SHP77 treated with DMSO at 0.1 percent for 48 hours (cell line): ENCODE measurements around the gene KCNJ9.

ENCODE experiments used
- DNase-seq: peaks from one replicate; lab custom pipeline; 2025; lab: John Stamatoyannopoulos, UW

KCNJ9 gene

DNA sequence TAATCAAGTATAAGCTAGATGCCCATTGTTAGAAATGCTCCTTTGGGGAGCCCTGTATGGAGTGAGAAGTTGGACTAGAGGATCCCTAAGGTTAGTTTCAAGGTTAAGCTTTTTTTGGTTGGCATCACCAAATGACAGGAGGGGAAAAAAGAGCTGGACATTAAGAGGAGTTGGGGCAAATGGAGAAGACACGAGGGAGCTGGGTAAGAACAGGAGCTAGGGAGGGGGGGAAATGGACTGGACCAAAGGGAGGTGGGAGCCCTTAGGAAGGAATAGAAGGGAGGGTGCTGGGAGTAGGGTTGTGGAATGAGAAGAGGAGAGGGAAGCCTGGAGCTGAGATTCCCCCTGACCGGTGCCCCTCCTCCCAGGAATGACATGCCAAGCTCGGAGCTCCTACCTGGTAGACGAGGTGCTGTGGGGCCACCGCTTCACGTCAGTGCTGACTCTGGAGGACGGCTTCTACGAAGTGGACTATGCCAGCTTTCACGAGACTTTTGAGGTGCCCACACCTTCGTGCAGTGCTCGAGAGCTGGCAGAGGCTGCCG is 5.9 kb downstream of the KCNJ9 start:
- no peak for DNase-seq

DNA sequence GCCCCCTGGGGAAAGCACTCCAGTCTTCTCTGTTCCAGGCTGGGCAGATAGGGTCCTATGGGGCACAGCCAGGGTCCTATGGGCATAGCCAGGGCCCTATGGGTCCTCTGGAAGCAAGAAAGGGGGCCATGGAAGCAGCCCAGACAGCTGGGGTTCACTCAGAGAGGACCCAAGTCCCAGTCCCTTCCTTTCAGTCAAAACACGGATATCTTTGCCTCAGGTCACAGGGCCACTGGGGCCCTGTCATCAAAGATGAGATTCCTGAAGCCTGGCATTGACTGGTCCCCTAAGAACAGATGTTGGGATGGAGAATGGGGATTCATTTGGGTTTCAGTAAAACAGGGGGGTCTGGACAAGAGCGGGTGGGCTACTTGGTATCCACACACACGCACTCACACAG is 8.5 kb downstream of the KCNJ9 start:
- no peak for DNase-seq

DNA sequence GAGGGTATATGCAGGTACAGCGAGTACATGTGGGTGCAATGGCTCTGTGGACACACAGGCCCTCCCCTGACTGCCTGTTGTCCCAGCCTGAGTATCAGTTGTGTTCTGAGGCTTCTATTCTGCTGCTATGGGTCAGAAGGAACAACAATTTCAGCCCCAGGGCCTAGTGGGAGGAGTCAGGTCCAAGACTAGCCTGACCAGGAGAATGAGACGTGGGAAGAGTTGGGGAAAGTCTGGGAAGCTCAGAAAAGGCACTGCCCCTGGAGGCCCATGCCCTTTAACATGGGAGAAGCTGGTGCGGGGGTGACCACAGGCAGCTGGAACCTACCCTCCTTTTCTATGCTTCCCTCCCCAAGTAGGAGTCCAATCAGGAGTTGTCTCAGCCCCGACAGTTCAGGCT is 9.4 kb downstream of the KCNJ9 start:
- no peak for DNase-seq

DNA sequence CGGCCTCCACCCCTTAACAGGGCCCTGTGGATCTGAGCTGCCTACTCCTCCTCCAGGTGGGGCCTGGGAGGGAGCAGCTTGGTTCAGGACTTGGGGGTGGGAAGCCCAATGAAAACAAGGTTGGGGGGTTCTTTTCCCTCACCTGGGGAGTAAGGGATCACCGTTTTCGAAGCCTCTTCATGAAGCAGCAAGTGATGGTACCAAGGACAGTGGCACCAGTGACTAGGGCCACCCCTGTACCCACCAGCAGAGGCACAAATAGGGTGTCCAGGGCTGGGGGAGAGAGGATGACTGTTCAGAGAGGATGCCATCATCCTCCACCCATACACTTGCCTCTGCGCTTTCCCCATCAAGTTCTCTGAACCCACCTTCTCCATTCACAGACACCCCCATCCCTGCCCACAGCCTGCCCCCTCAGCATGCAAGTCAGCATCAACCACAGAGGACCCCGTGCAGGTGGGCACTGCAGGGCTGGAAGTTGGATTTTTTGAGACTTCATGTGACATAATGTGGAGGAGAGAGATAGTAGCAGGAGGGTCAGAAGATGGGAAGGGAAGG is 10.4 kb downstream of the KCNJ9 start:
- no peak for DNase-seq

DNA sequence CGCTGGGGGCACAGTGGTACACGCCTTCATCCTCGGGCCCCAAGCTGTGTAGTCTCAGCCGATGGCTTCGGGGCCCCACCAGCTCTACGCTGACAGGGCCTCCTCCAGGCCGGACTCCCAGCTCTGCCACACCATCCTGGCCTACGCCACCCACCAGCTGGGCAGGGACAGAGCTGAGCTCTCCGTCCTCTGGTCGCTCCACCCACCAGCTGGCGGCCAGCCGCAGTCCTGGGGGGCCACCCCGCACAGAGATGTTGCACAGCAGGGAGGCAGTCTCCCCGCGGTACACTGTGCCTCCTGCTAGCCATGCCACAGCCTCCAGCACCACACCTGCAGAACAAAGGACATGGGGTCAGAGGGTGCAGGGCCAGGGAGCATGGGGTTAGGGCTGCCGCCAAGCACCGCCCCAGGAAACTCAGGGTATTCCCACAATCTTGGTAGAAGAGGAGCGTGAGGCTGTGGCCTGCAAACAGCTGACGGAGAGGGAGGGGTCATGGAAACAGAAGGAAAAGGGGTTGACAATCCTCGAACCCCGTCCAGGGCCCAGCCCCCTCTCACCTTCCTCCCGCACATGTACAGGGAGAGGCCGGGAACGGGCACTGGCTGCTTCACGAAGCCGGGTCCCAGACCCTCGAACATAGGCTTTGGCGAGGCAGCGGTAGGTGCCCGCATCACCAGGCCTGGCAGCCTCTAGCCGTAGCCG is 11.2 kb downstream of the KCNJ9 start:
- no peak for DNase-seq

DNA sequence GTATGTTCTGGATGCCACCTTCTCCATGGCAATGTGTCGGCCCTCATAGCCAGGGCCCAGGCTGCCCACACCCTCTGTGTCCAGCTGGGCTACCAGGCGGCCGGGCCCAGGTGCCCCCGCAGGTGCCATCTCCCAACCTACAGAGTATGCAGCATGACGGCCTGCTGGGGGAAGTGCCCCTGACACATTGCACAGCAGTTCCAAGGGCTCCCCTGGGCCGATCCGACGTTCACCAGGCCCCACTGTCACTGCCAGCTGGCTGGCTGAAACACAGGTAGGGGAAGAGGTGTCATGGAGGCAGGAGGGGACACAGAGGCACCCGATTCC is 11.7 kb downstream of the KCNJ9 start:
- DNase-seq = no peak

DNA sequence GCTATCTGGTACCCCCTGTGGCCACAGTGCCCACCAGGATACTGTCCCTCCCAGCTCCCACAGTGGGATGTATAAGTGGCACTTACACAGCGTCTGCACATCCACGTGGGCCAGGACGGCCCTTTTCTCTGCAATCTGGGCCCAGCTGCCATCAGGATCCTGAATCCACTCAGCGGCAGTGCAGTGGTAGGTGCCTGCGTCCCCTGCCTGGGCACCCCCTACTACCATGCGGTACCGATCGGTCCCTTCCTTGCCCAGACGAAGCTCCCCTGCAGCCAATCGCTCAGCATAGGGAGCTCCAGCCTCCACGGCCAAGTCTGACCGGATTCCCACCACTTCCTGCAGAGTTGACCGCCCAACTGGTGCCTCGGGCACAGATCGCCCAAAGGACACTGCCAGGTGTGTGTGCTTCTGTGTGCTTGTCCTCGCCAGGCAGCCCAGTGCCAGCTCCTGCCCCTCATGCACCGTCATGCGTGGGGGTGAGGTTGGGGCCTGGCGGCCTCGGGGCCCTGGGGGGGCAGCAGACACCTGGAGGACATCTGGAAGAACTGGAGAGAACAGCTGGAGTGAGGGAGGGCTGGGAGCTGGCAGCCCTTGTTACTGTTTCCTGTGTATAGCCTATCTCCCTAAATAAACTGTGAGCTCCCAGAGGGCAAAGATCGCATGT is 12.4 kb downstream of the KCNJ9 start:
- no peak for DNase-seq

DNA sequence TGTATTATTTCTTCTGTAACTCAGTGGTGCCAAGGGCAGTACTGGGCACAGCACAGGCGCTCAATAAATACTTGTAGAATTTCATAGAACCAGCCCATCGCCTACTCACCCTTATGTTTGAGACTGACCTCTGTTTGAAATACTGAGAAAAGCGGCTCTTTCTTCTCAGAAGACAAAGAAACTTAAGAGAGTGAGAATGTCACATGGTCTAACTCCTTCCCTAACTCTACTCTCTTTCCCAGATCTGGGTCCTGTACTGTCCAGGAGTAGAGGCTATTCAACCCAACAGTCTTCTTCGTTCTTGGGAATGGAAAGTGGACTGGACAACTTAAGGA is 12.9 kb downstream of the KCNJ9 start:
- DNase-seq = no peak

DNA sequence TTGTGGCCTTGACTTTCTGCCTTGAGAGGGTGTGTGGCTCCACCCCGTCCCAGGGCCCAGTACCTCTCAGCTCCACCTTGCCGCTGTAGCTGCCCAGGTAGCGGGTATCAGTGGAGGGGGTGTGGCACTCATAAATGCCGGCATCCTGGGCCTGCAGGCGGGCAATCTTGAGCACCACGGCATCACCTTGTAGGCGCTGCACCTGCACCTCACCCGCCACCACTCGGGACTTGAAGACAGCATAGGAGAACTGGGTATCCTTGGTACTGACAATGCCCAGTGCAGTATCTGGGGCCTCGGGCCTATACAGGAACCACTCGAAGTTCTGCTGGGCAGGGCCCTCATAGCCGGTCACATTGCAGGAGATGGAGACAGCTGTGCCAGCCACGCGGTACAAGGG is 13.5 kb downstream of the KCNJ9 start:
- DNase-seq = no peak

DNA sequence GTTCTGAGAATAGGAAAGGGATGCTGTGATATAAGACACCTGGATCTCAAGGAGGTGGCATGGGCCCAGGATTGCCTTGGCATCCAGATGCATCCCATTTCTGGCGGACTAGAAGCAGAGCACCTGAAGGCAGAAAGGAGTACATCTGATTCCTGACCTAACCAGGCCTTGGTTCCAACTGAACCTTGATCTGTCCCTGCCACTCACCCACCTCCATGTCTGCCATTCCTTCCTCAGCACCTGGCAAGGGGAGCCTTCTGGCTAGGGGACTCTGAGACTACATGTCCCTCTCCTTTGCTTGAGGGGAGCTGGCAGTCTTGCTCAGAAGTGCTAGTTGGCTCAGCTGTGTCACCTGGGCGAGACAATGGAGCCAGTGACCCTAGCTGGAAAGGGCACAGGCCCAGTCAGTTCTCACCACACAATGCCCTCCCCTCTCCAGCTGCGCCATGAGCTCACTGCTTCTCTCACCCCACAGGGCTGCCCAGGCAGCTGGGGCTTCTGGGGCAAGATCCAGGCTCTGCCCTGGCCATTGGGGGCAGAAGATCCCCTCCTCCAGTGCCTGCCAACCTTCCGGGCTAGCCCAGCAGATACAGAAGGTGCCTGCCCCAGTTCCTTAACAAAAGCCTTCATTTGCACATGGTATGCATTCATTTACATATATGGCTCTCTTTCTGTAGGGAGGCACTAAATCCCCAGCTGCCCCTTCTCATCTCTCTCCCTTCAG is 14.2 kb downstream of the KCNJ9 start:
- DNase-seq = no peak

DNA sequence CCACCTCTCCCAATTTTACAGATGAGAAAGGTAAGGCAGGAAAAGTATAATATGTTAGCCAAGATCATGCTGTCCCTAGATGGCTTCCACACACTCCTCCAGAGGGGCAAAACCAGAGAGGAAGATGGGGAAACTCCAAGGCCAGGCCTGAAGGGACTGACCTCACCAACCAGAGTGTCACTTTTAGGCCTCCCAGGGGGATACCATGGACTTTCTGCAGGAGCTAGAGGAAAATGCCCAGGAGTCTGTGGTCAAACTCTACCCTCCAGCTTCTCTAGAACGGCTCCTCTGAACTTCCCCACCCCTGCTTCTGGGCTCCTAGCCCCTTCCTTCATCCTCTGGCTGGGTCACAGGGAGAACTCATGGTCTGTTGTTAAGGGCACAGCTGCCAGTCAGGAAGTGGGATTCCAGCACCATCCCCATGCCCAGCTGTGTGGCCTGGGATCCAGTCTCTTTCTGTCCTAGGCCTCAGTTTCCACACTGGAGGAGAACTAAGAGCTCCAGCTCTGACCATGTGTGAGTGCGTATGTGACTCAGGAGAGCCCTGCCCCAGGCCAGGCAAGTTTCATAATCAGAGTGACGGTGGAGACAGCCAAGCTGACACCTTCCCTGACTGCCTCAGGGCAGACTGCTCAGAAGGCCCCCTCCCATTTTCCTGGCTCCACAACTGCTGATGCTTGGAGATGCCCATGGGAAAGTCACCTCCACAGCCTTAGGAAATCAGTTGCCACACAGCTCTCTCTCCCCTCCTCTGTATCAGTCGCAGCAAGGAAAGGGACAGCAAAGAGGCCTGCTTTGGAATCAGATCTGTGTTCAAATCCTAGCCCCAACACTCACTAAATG is 15.2 kb downstream of the KCNJ9 start:
- DNase-seq = no peak

DNA sequence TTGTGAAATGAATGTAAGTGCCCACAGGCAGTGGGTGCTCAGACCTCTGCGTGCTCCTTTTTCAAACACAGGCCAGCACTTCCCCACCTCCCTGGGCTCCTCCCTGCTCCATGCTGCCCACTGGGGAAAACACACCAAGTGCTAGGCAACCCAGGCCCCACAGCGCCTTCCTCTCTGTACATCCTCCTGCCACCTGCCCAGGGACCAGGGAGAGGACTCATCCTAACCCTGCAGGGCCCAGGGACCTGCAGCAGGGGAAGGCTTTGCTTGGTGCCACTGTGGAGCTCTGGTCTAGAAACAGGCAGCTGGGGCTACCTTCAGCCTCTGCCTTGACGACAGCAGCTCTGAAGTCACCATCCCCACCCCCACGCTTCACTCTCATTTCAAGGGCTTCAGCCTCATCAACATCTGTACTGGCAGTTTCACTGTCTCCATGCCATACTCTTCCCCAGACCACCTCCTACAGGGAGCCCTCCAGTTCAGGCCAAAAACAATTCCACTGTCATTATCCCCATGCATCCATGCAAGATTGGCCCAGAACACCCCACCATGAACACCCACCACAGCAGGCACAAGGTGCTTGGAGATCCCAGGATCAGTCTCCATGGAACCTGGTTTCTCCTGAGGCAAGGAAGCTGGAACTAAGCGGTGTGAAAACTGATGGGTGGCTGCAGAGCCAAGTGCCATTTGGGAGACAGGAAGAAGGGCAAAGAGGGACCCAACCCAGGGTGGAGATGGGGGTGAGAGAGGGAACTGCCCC is 16.0 kb downstream of the KCNJ9 start:
- no peak for DNase-seq

DNA sequence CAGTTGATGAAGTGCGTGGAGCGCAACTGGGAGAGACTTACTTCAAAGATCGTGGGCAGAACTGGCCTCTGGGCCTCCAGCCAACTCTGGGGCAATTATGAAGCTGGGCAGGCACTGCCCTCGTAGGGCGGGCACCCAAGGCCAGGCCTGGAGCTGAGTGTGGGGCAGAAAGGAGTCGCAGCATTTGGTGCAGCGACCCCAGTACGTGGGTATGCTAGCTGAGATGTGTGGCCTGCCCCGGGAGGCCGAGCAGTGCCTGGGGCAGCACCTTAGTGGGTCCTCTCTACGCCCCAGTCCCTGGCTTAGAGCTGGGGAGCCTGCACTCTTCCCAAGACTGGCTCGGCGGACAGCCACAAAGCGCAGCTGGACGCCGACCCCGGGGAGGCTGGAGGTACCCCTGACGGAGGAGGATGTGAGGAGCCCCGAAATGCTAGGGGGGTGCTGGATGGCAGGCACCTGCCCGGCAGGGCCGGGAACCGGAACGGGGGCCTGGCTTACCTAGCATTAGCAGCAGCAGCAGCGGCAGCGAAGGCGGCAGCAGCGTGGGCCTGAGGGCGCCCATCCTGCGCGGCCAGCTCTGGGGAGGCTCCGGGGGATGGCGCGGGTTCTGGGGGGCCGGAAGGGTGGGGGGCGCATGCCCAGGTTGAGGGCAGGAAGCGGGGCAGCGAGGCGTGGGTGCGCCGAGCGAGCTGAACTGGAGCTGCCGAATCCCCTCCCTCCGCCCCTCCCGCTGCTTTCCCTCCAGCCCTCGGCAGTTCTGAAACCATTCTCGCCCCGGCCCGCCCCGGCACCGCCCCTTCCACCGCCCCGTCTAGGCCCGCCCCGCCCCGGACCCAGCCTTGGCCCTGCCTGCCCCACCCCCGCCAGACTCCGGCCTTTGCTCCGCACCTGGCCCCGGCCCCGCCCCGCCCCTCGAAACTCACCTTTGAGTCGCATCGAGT is 16.8 kb downstream of the KCNJ9 start, which contains the start of gene IGSF8:
TSS of gene IGSF8 (minus strand) at position 709 of the 941 bp plus-strand sequence. CDS start at position 562, 147 bp downstream.
- DNase-seq = peak; percentile 34

DNA sequence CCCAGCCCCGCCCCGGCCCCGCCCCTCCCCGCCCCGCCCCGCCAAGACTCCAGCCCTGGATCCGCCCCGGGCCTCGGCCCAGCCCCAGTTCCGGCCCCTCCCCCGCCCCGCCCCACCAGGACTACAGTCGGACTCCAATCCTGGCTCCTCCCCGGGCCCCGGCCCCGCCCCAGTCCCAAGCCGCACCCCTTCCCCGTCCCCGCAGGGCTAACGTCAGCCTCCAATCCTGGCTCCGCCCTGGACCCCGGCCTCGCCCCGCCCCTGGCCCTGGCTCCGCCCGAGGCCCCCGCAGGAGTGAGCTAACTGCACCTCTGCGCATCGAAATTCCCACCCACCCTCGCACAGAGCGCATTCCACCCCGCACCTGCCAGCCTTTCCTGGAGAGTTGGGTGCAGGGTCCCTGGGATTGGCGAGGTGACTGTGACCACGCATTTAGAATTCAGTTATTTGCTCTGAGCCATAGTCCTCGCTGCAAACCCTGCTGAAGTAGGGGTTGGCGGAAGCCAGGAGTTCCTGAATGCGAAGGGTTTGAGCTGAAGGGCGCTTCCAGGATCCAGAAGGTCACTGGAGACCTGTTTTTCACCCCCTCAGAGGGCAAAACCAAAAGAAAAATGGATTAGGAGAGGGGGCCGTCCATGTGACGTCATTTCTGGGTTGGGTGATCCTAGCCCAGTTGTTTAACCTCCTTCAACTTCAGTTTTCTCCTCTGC is 17.7 kb downstream of the KCNJ9 start:
- DNase-seq = peak; percentile 51

DNA sequence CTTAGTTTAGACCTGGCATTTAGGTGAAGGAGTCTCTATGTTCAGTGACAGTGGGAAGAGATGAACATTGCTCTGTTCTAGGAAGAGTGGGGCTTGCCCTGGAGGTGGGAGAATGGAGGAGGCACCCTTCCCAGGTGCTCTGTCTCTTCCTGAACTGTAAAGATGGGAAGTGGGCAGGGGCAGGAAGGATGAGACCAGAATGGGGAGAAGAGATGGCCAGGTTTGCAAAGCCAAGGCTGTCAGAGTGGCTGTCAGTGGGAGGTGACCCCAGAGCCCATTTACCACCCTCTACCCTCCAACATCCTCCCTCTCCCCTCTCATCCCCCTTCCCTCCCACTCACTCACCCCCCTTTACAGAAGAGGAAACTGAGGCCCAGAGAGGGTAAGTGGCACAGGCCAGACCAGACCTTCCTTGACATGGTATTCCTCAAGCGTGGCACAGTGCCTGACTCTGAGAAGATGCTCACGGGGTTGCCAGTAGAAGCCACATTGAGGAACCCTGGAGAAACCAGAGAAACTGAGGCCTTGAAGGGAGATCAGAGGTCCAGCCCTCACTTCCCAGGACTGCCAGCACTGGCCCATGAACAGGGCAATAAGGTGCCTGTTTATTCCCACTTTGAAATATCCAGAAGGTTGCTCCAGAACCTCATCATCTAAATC is 18.5 kb downstream of the KCNJ9 start:
- DNase-seq = no peak

DNA sequence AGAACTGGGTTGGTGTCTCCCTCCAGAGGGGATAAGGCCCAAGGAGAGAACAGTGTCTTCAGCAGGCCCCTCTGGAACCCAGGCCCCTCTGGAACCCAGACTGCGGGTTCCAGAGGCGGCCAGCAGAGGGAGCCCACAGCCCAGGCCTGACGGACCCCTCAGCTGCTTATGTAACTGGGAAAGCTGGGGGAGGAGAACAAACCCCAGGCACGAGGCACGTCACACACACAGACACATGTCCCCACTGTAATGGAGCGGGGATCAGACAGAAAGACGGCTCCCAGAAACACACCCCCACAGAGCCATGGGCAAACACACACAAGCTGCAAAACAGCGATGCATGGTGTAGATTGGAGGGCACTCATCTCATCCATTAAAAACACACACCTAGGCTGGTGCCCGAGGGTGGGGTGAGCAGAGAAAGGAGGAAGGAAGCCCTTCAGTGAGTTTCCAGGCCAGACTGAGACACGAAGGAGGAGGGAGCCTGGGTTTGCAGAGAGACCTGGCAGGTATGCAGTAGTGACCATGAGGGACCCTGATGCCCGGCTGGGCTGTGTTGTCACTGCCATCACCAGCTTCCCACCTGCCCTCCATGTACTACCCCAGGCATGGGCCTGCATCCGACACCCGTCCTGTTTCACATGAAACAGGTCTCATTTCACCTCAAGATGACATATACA is 19.8 kb downstream of the KCNJ9 start:
- DNase-seq = peak; percentile 22

DNA sequence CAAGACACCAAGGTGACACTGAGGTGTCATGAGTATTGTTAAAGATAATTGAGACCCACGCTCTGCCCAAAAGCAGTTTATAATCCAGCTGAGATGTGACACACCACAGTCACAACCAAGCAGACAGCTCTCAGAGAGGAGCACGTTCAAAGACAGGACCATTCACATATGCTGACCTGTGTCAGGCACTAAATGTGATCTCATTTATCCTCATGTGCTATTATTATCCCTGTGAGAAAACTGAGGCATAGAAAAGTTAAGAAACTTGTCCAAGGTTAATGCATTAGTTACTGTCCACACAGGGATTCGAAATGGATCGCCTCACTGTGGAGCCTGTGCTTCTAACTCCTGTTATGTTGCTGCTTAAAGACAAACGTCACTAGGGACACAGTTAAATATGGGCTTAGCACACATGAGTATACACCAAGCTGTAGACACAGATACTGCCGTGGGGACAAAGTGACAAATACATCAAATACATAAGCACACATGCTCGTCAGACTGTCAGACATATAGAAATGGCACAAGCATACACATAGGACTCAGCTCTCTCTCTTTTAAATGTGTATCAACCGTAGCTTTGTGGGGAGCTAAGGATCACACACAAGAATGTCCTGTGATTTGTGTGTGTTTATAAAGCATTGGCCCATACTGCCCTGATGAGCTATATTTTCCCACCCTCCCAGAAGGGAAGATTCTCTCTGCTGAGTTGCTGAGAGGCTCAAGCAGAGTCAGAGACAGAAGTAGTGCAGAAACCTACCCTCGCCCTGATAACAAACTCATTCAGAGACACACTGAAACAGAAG is 20.6 kb downstream of the KCNJ9 start:
- DNase-seq = no peak
